Measurements from ENCODE around the gene CHRNA4.

- TF ChIP-seq POLR2A (IDR thresholded peaks at IDR 0.05; ENCODE audit: low read depth, low read length) (no peak), POLR2AphosphoS5 (IDR thresholded peaks at IDR 0.05; ENCODE audit: low read depth, low read length) (no peak), TAF1 (IDR thresholded peaks at IDR 0.05; ENCODE audit: borderline replicate concordance, low read depth, low read length) (no peak)
Measured at GRCh38 chr20:63337786-63338420, 23.2 kb downstream of the CHRNA4 start.

Measured in GM12892 (cell line).